ENCODE results near the gene SFRP4.

Gene SFRP4

GRCh38 chr7:37952240-37952639 is 35.6 kb upstream of the SFRP4 start:
- no peak for DNase-seq (ENCODE audit: low read depth in 2 of 2)
- TF ChIP-seq CTCF (IDR thresholded peaks at IDR 0.05; ENCODE audit: low read depth, low read length) = no peak
- no peak overlapping the region for H3K4me3 ChIP-seq (replicated peaks in 1 of 2; ENCODE audit: low read depth in 2 of 2, low read length in 2 of 2)

- no peak for DNase-seq (ENCODE audit: low read depth in 2 of 2)
These were observed 31.3 kb upstream of the SFRP4 start for GRCh38 chr7:37947941-37948210.

GRCh38 chr7:37947138-37947940 is 30.7 kb upstream of the SFRP4 start:
- TF ChIP-seq CTCF (IDR thresholded peaks at IDR 0.05; ENCODE audit: low read depth, low read length) = no peak
- H3K4me3 ChIP-seq (replicated peaks in 1 of 2; ENCODE audit: low read depth in 2 of 2, low read length in 2 of 2) = no peak overlapping the region
- DNase-seq (ENCODE audit: low read depth in 2 of 2) = no peak

More at GRCh38 chr7:37947941-37948210, 31.3 kb upstream of the SFRP4 start:
- no peak for TF ChIP-seq CTCF (IDR thresholded peaks at IDR 0.05; ENCODE audit: low read depth, low read length)
- H3K4me3 ChIP-seq (replicated peaks in 1 of 2; ENCODE audit: low read depth in 2 of 2, low read length in 2 of 2) = no peak overlapping the region

- peak; percentile 27 to 95 for DNase-seq (ENCODE audit: low read depth in 2 of 2)
- no peak overlapping the region for H3K4me3 ChIP-seq (replicated peaks in 1 of 2; ENCODE audit: low read depth in 2 of 2, low read length in 2 of 2)
- TF ChIP-seq CTCF (IDR thresholded peaks at IDR 0.05; ENCODE audit: low read depth, low read length) = no peak
These were observed 28.7 kb upstream of the SFRP4 start for GRCh38 chr7:37945336-37945735.

GRCh38 chr7:37944737-37945054 is 28.1 kb upstream of the SFRP4 start:
- no peak overlapping the region for H3K4me3 ChIP-seq (replicated peaks in 1 of 2; ENCODE audit: low read depth in 2 of 2, low read length in 2 of 2)
- no peak for TF ChIP-seq CTCF (IDR thresholded peaks at IDR 0.05; ENCODE audit: low read depth, low read length)
- DNase-seq (ENCODE audit: low read depth in 2 of 2) = no peak

GRCh38 chr7:37943905-37944736 is 27.5 kb upstream of the SFRP4 start:
- TF ChIP-seq CTCF (IDR thresholded peaks at IDR 0.05; ENCODE audit: low read depth, low read length) = no peak
- DNase-seq (ENCODE audit: low read depth in 2 of 2) = peak in 1 of 2 donors; percentile 18
- H3K4me3 ChIP-seq (replicated peaks in 1 of 2; ENCODE audit: low read depth in 2 of 2, low read length in 2 of 2) = no peak overlapping the region

Data from cardiac fibroblast (primary cell).